Neutrophil (primary cell): ENCODE data around the gene PTPRE.

Experiments
- H3K27ac ChIP-seq: fragments of 200-600 bp; sonication (generic); 2 replicates; pipeline ENCODE4 v1.5.1; 2016; ENCODE audit warnings: mild to moderate bottlenecking, moderate library complexity
- H3K27me3 ChIP-seq: fragments of 200-600 bp; sonication (generic); 2 replicates; pipeline ENCODE4 v1.6.0; 2016; ENCODE audit warnings: mild to moderate bottlenecking
- H3K36me3 ChIP-seq: fragments of 200-600 bp; sonication (generic); 2 replicates; pipeline ENCODE4 v1.5.1; 2017
- H3K4me1 ChIP-seq, 2 experiments: fragments of 200-600 bp in 1 of 2; sonication (generic) in 1 of 2; 1 replicate in 1 of 2; 2 replicates in 1 of 2; pipeline versions ENCODE4 v1.5.1 to v1.6.1; 2013 to 2016; ENCODE audit warnings: low read depth in 1 of 2, low read length in 1 of 2, mild to moderate bottlenecking in 1 of 2, moderate library complexity in 1 of 2; ENCODE audit not compliant: control insufficient read depth in 1 of 2, insufficient read depth in 1 of 2
- H3K4me3 ChIP-seq, 2 experiments: fragments of 200-600 bp in 1 of 2; sonication (generic) in 1 of 2; 1 replicate in 1 of 2; 2 replicates in 1 of 2; pipeline ENCODE4 v1.5.1; 2013 to 2016; ENCODE audit warnings: low read depth in 1 of 2, low read length in 1 of 2, mild to moderate bottlenecking in 1 of 2, moderate library complexity in 1 of 2
- H3K9me3 ChIP-seq: fragments of 200-600 bp; sonication (generic); 2 replicates; pipeline ENCODE4 v1.5.1; 2016
- TF ChIP-seq, protein P1 (sequence below): fragments of 200-600 bp; sonication (generic); IDR thresholded peaks from 2 replicates; pipeline ENCODE4 v1.5.1; 2016; ENCODE audit warnings: antibody characterized with exemption

The PTPRE gene

GRCh38 chr10:127923646-127924045 is 16.7 kb downstream of the PTPRE start:
- Histone ChIP-seq H3K4me1 (peaks cover 95 to 96% of the 10 kb centered on the region in 2 experiments), H3K9me3 (no peaks in the 10 kb centered on the region), H3K4me3 (no peak overlapping the region), H3K27ac (peak overlapping the region; percentile 37), H3K36me3 (no peaks in the 10 kb centered on the region), H3K27me3 (no peaks in the 10 kb centered on the region)
- TF ChIP-seq, protein P1, sequence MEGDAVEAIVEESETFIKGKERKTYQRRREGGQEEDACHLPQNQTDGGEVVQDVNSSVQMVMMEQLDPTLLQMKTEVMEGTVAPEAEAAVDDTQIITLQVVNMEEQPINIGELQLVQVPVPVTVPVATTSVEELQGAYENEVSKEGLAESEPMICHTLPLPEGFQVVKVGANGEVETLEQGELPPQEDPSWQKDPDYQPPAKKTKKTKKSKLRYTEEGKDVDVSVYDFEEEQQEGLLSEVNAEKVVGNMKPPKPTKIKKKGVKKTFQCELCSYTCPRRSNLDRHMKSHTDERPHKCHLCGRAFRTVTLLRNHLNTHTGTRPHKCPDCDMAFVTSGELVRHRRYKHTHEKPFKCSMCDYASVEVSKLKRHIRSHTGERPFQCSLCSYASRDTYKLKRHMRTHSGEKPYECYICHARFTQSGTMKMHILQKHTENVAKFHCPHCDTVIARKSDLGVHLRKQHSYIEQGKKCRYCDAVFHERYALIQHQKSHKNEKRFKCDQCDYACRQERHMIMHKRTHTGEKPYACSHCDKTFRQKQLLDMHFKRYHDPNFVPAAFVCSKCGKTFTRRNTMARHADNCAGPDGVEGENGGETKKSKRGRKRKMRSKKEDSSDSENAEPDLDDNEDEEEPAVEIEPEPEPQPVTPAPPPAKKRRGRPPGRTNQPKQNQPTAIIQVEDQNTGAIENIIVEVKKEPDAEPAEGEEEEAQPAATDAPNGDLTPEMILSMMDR: no peak

GRCh38 chr10:127925471-127926207 is 18.7 kb downstream of the PTPRE start:
- Histone ChIP-seq H3K9me3 (no peaks in the 10 kb centered on the region), H3K4me1 (peaks cover 76% of the 10 kb centered on the region in 2 experiments), H3K27me3 (no peaks in the 10 kb centered on the region), H3K4me3 (no peak overlapping the region), H3K36me3 (no peaks in the 10 kb centered on the region), H3K27ac (peak overlapping the region; percentile 71)
- TF ChIP-seq, protein P1: no peak

GRCh38 chr10:127926455-127926854 is 19.6 kb downstream of the PTPRE start:
- peaks cover 67 to 68% of the 10 kb centered on the region in 2 experiments for H3K4me1 ChIP-seq
- H3K9me3 ChIP-seq: no peaks in the 10 kb centered on the region
- TF ChIP-seq, protein P1: no peak
- no peaks in the 10 kb centered on the region for H3K36me3 ChIP-seq
- H3K4me3 ChIP-seq: no peak overlapping the region
- peak overlapping the region; percentile 71 for H3K27ac ChIP-seq
- no peaks in the 10 kb centered on the region for H3K27me3 ChIP-seq

- Histone ChIP-seq H3K4me3 (no peak overlapping the region), H3K36me3 (no peaks in the 10 kb centered on the region), H3K27me3 (no peaks in the 10 kb centered on the region), H3K9me3 (no peaks in the 10 kb centered on the region), H3K27ac (peak overlapping the region; percentile 71), H3K4me1 (peaks cover 50% of the 10 kb centered on the region in 2 experiments)
- TF ChIP-seq, protein P1: no peak
Measured at GRCh38 chr10:127928021-127928806, 21.3 kb downstream of the PTPRE start.

- H3K4me1 ChIP-seq: peaks cover 12 to 13% of the 10 kb centered on the region in 2 experiments
- TF ChIP-seq, protein P1: no peak
Measured at GRCh38 chr10:127932521-127933270, 25.8 kb downstream of the PTPRE start.

More at GRCh38 chr10:127932521-127933270, 25.8 kb downstream of the PTPRE start:
- no peaks in the 10 kb centered on the region for H3K36me3 ChIP-seq
- H3K27me3 ChIP-seq: no peaks in the 10 kb centered on the region
- H3K27ac ChIP-seq: no peak overlapping the region
- no peak overlapping the region for H3K4me3 ChIP-seq
- no peaks in the 10 kb centered on the region for H3K9me3 ChIP-seq
